Neural cell (in vitro differentiated cells): Measurements from ENCODE around the gene PHF10. TPM values are rescaled to one million over a fixed set of nuclear protein-coding genes. Genes with fewer than 3 reads are reported as not detected.

ENCODE experiments used
- H2AFZ ChIP-seq: fragments of 200-600, 300-800 bp; sonication (generic), shearing (Covaris generic); 2 replicates; pipeline ENCODE4 v1.6.0; 2014; ENCODE audit warnings: low read depth, mild to moderate bottlenecking, antibody characterized with exemption, low read length, moderate library complexity
- H3F3A ChIP-seq: fragments of 200-600 bp; shearing (Covaris generic); 2 replicates; pipeline ENCODE4 v1.6.1; 2016; ENCODE audit warnings: mild to moderate bottlenecking, moderate library complexity, mixed read lengths, antibody characterized with exemption, low read length; ENCODE audit not compliant: insufficient read depth, poor library complexity, severe bottlenecking
- H3K27ac ChIP-seq: fragments of 200-600, 300-800 bp; sonication (generic), shearing (Covaris generic); 2 replicates; pipeline ENCODE4 v1.5.1; 2014; ENCODE audit warnings: mild to moderate bottlenecking, low read length, moderate library complexity
- H3K27me3 ChIP-seq: fragments of 300-800, 200-600 bp; sonication (generic), shearing (Covaris generic); 2 replicates; pipeline ENCODE4 v1.6.0; 2014; ENCODE audit warnings: mild to moderate bottlenecking, low read depth, low read length, moderate library complexity; ENCODE audit not compliant: insufficient read depth
- H3K36me3 ChIP-seq: fragments of 300-800, 200-600 bp; sonication (generic), shearing (Covaris generic); 2 replicates; pipeline ENCODE4 v1.5.1; 2014; ENCODE audit warnings: mild to moderate bottlenecking, antibody characterized with exemption, low read length, moderate library complexity; ENCODE audit not compliant: insufficient read depth
- H3K4me2 ChIP-seq: fragments of 300-800, 200-600 bp; sonication (generic), shearing (Covaris generic); 2 replicates; pipeline ENCODE4 v1.6.0; 2014; ENCODE audit warnings: mild to moderate bottlenecking, low read length
- H3K4me3 ChIP-seq: fragments of 300-800, 200-600 bp; sonication (generic), shearing (Covaris generic); 2 replicates; pipeline ENCODE4 v1.5.1; 2014; ENCODE audit warnings: mild to moderate bottlenecking, low read length, moderate library complexity
- H3K79me2 ChIP-seq: fragments of 200-600 bp; shearing (Covaris generic); replicated peaks from 2 replicates; pipeline ENCODE4 v1.6.0; 2014; ENCODE audit warnings: mild to moderate bottlenecking, low read length, moderate library complexity; ENCODE audit not compliant: insufficient read depth
- H3K9ac ChIP-seq: fragments of 300-800, 200-600 bp; sonication (generic), shearing (Covaris generic); 2 replicates; pipeline ENCODE4 v1.6.1; 2016; ENCODE audit warnings: mild to moderate bottlenecking, low read length, mixed read lengths
- H3K9me2 ChIP-seq: fragments of 200-600 bp; shearing (Covaris generic); 2 replicates; pipeline ENCODE4 v1.6.1; 2016; ENCODE audit warnings: mild to moderate bottlenecking, low read length, mixed read lengths; ENCODE audit not compliant: insufficient read depth
- H3K9me3 ChIP-seq: fragments of 200-600, 300-800 bp; sonication (generic), shearing (Covaris generic); 2 replicates; pipeline ENCODE4 v1.6.1; 2016; ENCODE audit warnings: mild to moderate bottlenecking, mixed run types, low read length, moderate library complexity, mixed read lengths
- H4K20me1 ChIP-seq: fragments of 200-600 bp; shearing (Covaris generic); 2 replicates; pipeline ENCODE4 v1.6.1; 2016; ENCODE audit warnings: mild to moderate bottlenecking, mixed run types; ENCODE audit not compliant: insufficient read depth
- EP300 ChIP-seq: fragments of 450-650 bp; conservative IDR thresholded peaks from 2 replicates; pipeline ENCODE4 v1.6.1; 2014; ENCODE audit warnings: antibody characterized with exemption, mild to moderate bottlenecking, moderate library complexity; ENCODE audit not compliant: poor library complexity, severe bottlenecking
- EZH2 ChIP-seq: fragments of 200-600, 300-800 bp; shearing (Covaris generic), sonication (generic); IDR thresholded peaks from 2 replicates; pipeline ENCODE4 v1.6.1; 2014; ENCODE audit warnings: antibody characterized with exemption, low read length, borderline replicate concordance, mild to moderate bottlenecking; ENCODE audit not compliant: insufficient read depth, poor library complexity, severe bottlenecking
- MXI1 ChIP-seq: fragments of 450-650 bp; conservative IDR thresholded peaks from 2 replicates; pipeline ENCODE4 v1.6.1; 2014; ENCODE audit warnings: antibody characterized with exemption, mild to moderate bottlenecking; ENCODE audit not compliant: poor library complexity, severe bottlenecking
- POLR2AphosphoS5 ChIP-seq: IDR thresholded peaks from 2 replicates; pipeline ENCODE4 v1.6.1; 2012
- RAD21 ChIP-seq: fragments of 450-650 bp; conservative IDR thresholded peaks from 2 replicates; pipeline ENCODE4 v1.6.1; 2014; ENCODE audit warnings: antibody characterized with exemption, mild to moderate bottlenecking, moderate library complexity
- REST ChIP-seq: IDR thresholded peaks from 2 replicates; pipeline ENCODE4 v1.6.1; 2012; ENCODE audit warnings: borderline replicate concordance
- SMC3 ChIP-seq: fragments of 450-650 bp; conservative IDR thresholded peaks from 2 replicates; pipeline ENCODE4 v1.6.1; 2014; ENCODE audit warnings: antibody characterized with exemption, mild to moderate bottlenecking, moderate library complexity; ENCODE audit not compliant: poor library complexity
- TAF1 ChIP-seq: IDR thresholded peaks from 2 replicates; pipeline ENCODE4 v1.6.1; 2012; ENCODE audit warnings: low read depth
- polyA plus RNA-seq: library from polyadenylated mRNA; depleted of rRNA; stranded (reverse); fragments of >200 nt; gene quantifications from 2 replicates; pipeline ENCODE4 v1.2.3, GENCODE V29; 2014
- TF ChIP-seq, protein P1 (sequence below): fragments of 450-650 bp; IDR thresholded peaks from 2 replicates; pipeline ENCODE4 v1.5.1; 2014; ENCODE audit warnings: antibody characterized with exemption, mild to moderate bottlenecking, moderate library complexity; ENCODE audit not compliant: poor library complexity, severe bottlenecking

The PHF10 gene
- polyA plus RNA-seq, 1 donor from 2014 or later: 48.9 TPM

GRCh38 chr6:169695131-169695530 is 29.2 kb downstream of the PHF10 start:
- no peak for TF ChIP-seq SMC3
- TF ChIP-seq TAF1: no peak
- TF ChIP-seq REST: no peak
- no peak for TF ChIP-seq RAD21
- TF ChIP-seq, protein P1, sequence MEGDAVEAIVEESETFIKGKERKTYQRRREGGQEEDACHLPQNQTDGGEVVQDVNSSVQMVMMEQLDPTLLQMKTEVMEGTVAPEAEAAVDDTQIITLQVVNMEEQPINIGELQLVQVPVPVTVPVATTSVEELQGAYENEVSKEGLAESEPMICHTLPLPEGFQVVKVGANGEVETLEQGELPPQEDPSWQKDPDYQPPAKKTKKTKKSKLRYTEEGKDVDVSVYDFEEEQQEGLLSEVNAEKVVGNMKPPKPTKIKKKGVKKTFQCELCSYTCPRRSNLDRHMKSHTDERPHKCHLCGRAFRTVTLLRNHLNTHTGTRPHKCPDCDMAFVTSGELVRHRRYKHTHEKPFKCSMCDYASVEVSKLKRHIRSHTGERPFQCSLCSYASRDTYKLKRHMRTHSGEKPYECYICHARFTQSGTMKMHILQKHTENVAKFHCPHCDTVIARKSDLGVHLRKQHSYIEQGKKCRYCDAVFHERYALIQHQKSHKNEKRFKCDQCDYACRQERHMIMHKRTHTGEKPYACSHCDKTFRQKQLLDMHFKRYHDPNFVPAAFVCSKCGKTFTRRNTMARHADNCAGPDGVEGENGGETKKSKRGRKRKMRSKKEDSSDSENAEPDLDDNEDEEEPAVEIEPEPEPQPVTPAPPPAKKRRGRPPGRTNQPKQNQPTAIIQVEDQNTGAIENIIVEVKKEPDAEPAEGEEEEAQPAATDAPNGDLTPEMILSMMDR: no peak
- no peak for TF ChIP-seq MXI1
- no peak for TF ChIP-seq EP300
- TF ChIP-seq POLR2AphosphoS5: no peak
- TF ChIP-seq EZH2: no peak
- no peaks in the 10 kb centered on the region for H4K20me1 ChIP-seq
- H3K9me3 ChIP-seq: no peaks in the 10 kb centered on the region
- no peak overlapping the region for H3K4me3 ChIP-seq
- no peaks in the 10 kb centered on the region for H3K27me3 ChIP-seq
- H3K9ac ChIP-seq: no peak overlapping the region
- H3F3A ChIP-seq: no peaks in the 10 kb centered on the region
- no peak overlapping the region for H3K27ac ChIP-seq
- H3K79me2 ChIP-seq: no peaks in the 10 kb centered on the region
- no peak overlapping the region for H3K4me2 ChIP-seq
- H3K9me2 ChIP-seq: no peaks in the 10 kb centered on the region
- no peak overlapping the region for H2AFZ ChIP-seq
- H3K36me3 ChIP-seq: no peaks in the 10 kb centered on the region

- Histone ChIP-seq H3K27me3 (no peaks in the 10 kb centered on the region), H3K4me3 (no peak overlapping the region), H3K4me2 (no peak overlapping the region), H3K27ac (no peak overlapping the region), H3K9ac (no peak overlapping the region), H3K9me3 (peaks cover under 1% of the 10 kb centered on the region), H3K79me2 (no peaks in the 10 kb centered on the region), H3K36me3 (peaks cover 3% of the 10 kb centered on the region), H2AFZ (no peak overlapping the region), H3K9me2 (no peaks in the 10 kb centered on the region), H3F3A (no peaks in the 10 kb centered on the region), H4K20me1 (no peaks in the 10 kb centered on the region)
- TF ChIP-seq, protein P1: no peak
- TF ChIP-seq EZH2 (no peak), POLR2AphosphoS5 (no peak), TAF1 (no peak), REST (no peak), MXI1 (no peak), EP300 (no peak)
Observed at GRCh38 chr6:169692516-169692915, 31.8 kb downstream of the PHF10 start.
